Esophagus squamous epithelium (tissue), 5 donors: ENCODE measurements around the gene TIMM44. TPM values are rescaled to one million over a fixed set of nuclear protein-coding genes. Genes with fewer than 3 reads are reported as not detected.
A peak's percentile ranks its signal among the peaks of the same experiment; 100 is the strongest.

Experiments
- DNase-seq: peaks from one replicate; lab custom pipeline; 2025; lab: John Stamatoyannopoulos, UW
- H3K27ac ChIP-seq, 4 donors: fragments of 200-600 bp; sonication (generic); one replicate each; pipeline ENCODE4 v1.5.1; 2016 to 2019; ENCODE audit warnings: mild to moderate bottlenecking in 1 of 4
- H3K27me3 ChIP-seq, 4 donors: fragments of 200-600 bp; sonication (generic); 1 replicate in 3 of 4; 2 replicates in 1 of 4; pipeline versions ENCODE4 v1.5.1 to v1.6.0; 2017 to 2021; ENCODE audit warnings: antibody characterized with exemption in 1 of 4
- H3K36me3 ChIP-seq, 3 donors: fragments of 200-600 bp; sonication (generic); one replicate each; pipeline ENCODE4 v1.5.1; 2016 to 2019
- H3K4me1 ChIP-seq, 3 donors: fragments of 200-600 bp; sonication (generic); one replicate each; pipeline ENCODE4 v1.5.1; 2017 to 2019
- H3K4me3 ChIP-seq, 4 donors: fragments of 200-600 bp; sonication (generic); 1 replicate in 3 of 4; 2 replicates in 1 of 4; pipeline ENCODE4 v1.5.1; 2016 to 2019; ENCODE audit warnings: mild to moderate bottlenecking in 2 of 4, moderate library complexity in 1 of 4
- H3K9me3 ChIP-seq, 3 donors: fragments of 200-600 bp; sonication (generic); one replicate each; pipeline ENCODE4 v1.5.1; 2016 to 2019
- CTCF ChIP-seq, 6 experiments: fragments of 450-650 bp in 4 of 6; fragments of 200-600 bp in 2 of 6; sonication (generic) in 2 of 6; IDR thresholded peaks; one replicate each; pipeline ENCODE4 v1.5.1; 2016 to 2019; ENCODE audit warnings: antibody characterized with exemption in 6 of 6, mild to moderate bottlenecking in 4 of 6, moderate library complexity in 4 of 6
- POLR2A ChIP-seq, 4 donors: fragments of 450-650 bp; IDR thresholded peaks; one replicate each; pipeline ENCODE4 v1.6.1; 2017; ENCODE audit warnings: antibody characterized with exemption in 4 of 4, mild to moderate bottlenecking in 4 of 4, moderate library complexity in 3 of 4
- WGBS, 2 donors: methylation state at CpG; one replicate each; pipeline ENCODE4 v1.1.5; 2018; 5-methylcytosine and 5-hydroxymethylcytosine counted together
- intact Hi-C: fragments of 100-400 bp; cut with DNase I; formaldehyde crosslinking; loops from one replicate; pipeline ENCODE4 v1.15.0; 2022
- total RNA-seq, 4 donors: library from RNA; depleted of rRNA; stranded (reverse); fragments of >200 nt; gene quantifications; one replicate each; pipeline ENCODE4 v1.1.0, GENCODE V29; 2016
- donor health status: DM: yes; HTN: yes; CAD: no.

The TIMM44 gene
- total RNA-seq, 4 donors from 2014 or later, result 36.4 to 52.6 (median 45.5) TPM

- no peak overlapping the region for H3K4me3 ChIP-seq
- no peaks in the 10 kb centered on the region for H3K27me3 ChIP-seq
- DNase-seq, result no peak
- no peak overlapping the region for H3K27ac ChIP-seq
- TF ChIP-seq POLR2A (IDR thresholded peaks at IDR 0.05) (no peak), CTCF (IDR thresholded peaks at IDR 0.05) (no peak)
- no peaks in the 10 kb centered on the region for H3K9me3 ChIP-seq
- H3K4me1 ChIP-seq, result peaks cover 0 to 4% (median 0%) of the 10 kb centered on the region in 3 donors
- intact Hi-C loops, result no loop called here
- peaks cover 0 to 12% (median 0%) of the 10 kb centered on the region in 3 donors for H3K36me3 ChIP-seq
- 81 to 83% methylated on average over 6 to 7 of the region's 7 CpGs for WGBS, 2 donors
Measured at GRCh38 chr19:7953576-7953975, 10.1 kb upstream of the TIMM44 start.

GRCh38 chr19:7953060-7953459 is 9.6 kb upstream of the TIMM44 start:
- 11 to 12% methylated on average over 3 of the region's 3 CpGs for WGBS, 2 donors
- no peak overlapping the region for H3K27ac ChIP-seq
- no peak overlapping the region for H3K4me3 ChIP-seq
- no peaks in the 10 kb centered on the region for H3K27me3 ChIP-seq
- no peak for TF ChIP-seq POLR2A (IDR thresholded peaks at IDR 0.05)
- no peak for TF ChIP-seq CTCF (IDR thresholded peaks at IDR 0.05)
- intact Hi-C loops, result no loop called here
- peaks cover 0 to 4% (median 0%) of the 10 kb centered on the region in 3 donors for H3K4me1 ChIP-seq
- DNase-seq, result no peak
- H3K36me3 ChIP-seq, result peaks cover 0 to 7% (median 0%) of the 10 kb centered on the region in 3 donors
- no peaks in the 10 kb centered on the region for H3K9me3 ChIP-seq

- no peaks in the 10 kb centered on the region for H3K36me3 ChIP-seq
- no peaks in the 10 kb centered on the region for H3K27me3 ChIP-seq
- no peaks in the 10 kb centered on the region for H3K9me3 ChIP-seq
- H3K4me1 ChIP-seq, result peaks cover 3 to 11% (median 4%) of the 10 kb centered on the region in 3 donors
- intact Hi-C loops, result loop anchor here (10.0 kb wide), 1 partner anchor 307 kb away; no protein-coding TSS in a partner anchor
- no peak overlapping the region for H3K4me3 ChIP-seq
- no peak for DNase-seq
- no peak overlapping the region for H3K27ac ChIP-seq
- WGBS, 2 donors, result 80 to 85% methylated on average over 4 of the region's 4 CpGs
- TF ChIP-seq POLR2A (IDR thresholded peaks at IDR 0.05), result no peak
- no peak for TF ChIP-seq CTCF (IDR thresholded peaks at IDR 0.05)
Measured at GRCh38 chr19:7947939-7948338, 4.5 kb upstream of the TIMM44 start.

GRCh38 chr19:7944177-7944761 is 803 bp upstream of the TIMM44 start:
- no peaks in the 10 kb centered on the region for H3K27me3 ChIP-seq
- peak overlapping the region; percentile 90 to 99 (median 98) for H3K27ac ChIP-seq
- no peaks in the 10 kb centered on the region for H3K9me3 ChIP-seq
- peaks cover 0 to 22% (median 9%) of the 10 kb centered on the region in 3 donors for H3K36me3 ChIP-seq
- TF ChIP-seq POLR2A (IDR thresholded peaks at IDR 0.05) (no peak), CTCF (IDR thresholded peaks at IDR 0.05) (peak; percentile 75 to 91 (median 88))
- H3K4me3 ChIP-seq, result peak overlapping the region; percentile 82 to 90 (median 86)
- peak; percentile 45 for DNase-seq
- intact Hi-C loops, result loop anchor here (10.0 kb wide), 1 partner anchor 311 kb away; no protein-coding TSS in a partner anchor
- H3K4me1 ChIP-seq, result peaks cover 11 to 41% (median 14%) of the 10 kb centered on the region in 3 donors
- WGBS, 2 donors, result 21 to 29% methylated on average over 14 to 16 of the region's 18 CpGs

GRCh38 chr19:7942981-7943443 is 454 bp downstream of the TIMM44 start:
- H3K9me3 ChIP-seq, result no peaks in the 10 kb centered on the region
- intact Hi-C loops, result loop anchor here (10.0 kb wide), 1 partner anchor 312 kb away; no protein-coding TSS in a partner anchor
- H3K4me1 ChIP-seq, result peaks cover 11 to 41% (median 14%) of the 10 kb centered on the region in 3 donors
- no peak for DNase-seq
- H3K36me3 ChIP-seq, result peaks cover 2 to 35% (median 9%) of the 10 kb centered on the region in 3 donors
- no peaks in the 10 kb centered on the region for H3K27me3 ChIP-seq
- no peak for TF ChIP-seq POLR2A (IDR thresholded peaks at IDR 0.05)
- TF ChIP-seq CTCF (IDR thresholded peaks at IDR 0.05), result no peak
- peak overlapping the region; percentile 82 to 90 (median 86) for H3K4me3 ChIP-seq
- WGBS, 2 donors, result 4 to 6% methylated on average over 28 to 31 of the region's 33 CpGs
- H3K27ac ChIP-seq, result peak overlapping the region; percentile 96 to 99 (median 98)
